HG03457 (cell line): Measurements from ENCODE around the gene TRIM14.

Experiments
- ATAC-seq: cut with Tn5 transposase; IDR thresholded peaks from one replicate; pipeline ENCODE4 v1.9.1; 2021; ENCODE audit warnings: moderate number of reproducible peaks; ENCODE audit not compliant: unreplicated experiment

The TRIM14 gene

DNA sequence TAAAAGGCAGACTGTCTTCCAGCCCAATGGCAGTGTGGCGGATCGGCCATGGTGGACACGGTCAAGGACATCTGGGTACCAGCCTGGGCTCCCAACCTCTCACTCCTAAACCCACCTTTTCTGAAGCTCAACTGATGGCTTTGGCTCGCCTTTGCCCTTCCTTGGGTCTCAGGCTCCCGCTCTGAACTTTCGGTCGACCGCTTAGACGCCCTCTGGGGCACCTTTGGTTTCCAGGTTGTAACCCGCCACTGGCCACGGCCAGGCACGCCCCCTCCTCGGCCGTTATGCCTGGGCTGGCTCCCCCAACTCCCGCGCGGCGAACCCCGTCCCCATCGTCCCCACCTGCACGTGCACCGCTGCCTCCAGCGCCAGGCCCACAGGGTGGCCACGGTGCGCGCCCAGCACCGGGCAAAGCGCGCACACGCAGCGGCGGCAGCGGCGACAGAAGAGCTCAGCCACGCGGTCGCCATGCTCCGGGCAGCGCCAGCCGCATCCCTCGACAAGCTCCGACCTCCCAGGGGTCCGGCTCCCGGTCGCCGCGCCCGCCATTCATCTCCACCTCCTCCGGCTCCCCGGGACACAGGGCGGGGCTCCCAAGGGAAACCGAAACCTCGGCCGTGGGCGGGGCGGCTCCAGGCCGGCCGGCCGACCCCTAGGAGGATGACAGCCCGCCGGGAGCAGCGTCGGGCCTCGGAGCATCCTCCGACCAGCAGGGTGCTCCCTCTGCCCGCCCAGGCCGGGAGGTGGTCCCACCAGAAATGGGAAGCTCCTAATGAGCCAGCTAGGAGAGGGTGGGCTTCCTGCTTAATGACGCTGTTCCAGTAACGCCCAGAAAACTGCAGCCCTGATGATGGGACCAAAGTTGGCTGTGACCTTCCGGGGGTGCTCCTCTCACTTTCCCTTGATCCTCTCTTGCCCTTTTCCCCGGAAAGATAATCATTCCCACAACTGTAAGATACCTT lies at the start of gene TRIM14:
TSS of gene TRIM14 (minus strand) at position 583 of the 962 bp plus-strand sequence. CDS start at position 549, 34 bp downstream.
- ATAC-seq, result no peak

DNA sequence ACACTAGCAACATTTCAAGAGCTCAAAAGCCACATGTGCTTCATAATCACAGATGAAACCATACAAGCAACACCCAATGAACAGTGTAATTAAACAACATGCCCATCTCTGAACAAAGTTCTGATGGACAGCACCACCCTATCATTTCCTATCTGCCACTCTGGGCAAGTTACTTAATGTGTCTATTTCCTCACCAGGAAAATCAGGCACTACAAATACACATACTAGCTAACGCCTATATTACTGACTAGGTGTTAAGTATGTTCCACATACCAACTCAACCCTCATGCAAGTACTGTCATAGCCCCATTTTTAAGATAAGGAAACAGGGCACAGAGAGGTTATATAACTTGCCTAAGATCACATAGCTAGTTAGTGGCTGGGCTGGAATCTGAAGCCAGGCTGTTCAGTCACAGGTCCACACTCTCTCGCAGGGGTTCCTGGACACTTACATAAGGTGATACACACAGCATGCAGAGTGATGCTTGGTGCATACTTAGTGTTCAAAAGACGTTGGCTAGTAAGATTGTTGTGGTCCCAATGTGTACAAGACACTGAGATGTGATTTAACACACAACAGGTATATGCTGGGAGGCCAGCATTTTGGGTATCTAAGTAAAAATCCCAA lies 49.2 kb upstream of the TRIM14 start:
- ATAC-seq, result no peak

GRCh38 chr9:98164912-98165311 lies 45.9 kb upstream of the TRIM14 start:
- ATAC-seq, result no peak

DNA sequence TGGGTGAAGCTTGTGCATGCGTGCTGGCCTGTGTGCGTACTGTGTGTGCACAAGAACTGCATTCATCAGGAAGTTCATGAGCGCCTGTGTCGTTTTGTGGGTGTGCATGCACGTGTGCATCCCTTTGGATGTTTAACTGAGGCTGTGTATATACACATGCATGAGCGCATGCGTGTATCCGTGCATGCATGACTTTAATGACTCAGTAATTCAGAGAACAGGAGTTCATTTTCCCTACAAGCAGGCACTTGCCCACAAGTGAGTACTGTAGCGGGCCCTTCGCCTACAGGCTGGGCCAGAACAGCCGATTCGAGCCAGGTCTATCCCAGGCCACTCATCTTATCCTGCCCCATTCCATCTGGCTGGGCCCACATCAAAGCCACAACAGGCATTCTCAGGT lies 43.6 kb upstream of the TRIM14 start:
- no peak for ATAC-seq

- ATAC-seq, result no peak
Measured at GRCh38 chr9:98161851-98162250, 42.8 kb upstream of the TRIM14 start.

DNA sequence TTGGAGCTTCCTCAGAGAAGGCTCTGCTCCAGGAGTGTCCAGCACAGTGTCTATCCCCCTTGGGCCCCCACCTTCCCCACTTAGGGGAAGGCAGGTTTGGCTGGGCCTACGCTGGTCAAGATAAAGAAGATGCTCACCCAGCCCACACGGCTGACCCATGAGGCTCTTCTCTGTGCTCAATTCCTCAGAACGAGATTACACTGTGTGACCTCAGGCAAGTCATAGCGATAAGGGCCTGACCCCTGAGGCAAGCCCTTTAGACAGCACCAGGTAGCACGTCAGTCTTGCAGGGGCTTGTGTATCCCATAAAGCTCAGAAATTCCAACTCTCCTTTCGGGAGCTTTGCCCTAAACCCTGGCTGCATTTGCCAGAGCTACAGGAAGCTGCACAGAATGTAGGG lies 40.8 kb upstream of the TRIM14 start:
- no peak for ATAC-seq

GRCh38 chr9:98159301-98159700 lies 40.3 kb upstream of the TRIM14 start:
- no peak for ATAC-seq

DNA sequence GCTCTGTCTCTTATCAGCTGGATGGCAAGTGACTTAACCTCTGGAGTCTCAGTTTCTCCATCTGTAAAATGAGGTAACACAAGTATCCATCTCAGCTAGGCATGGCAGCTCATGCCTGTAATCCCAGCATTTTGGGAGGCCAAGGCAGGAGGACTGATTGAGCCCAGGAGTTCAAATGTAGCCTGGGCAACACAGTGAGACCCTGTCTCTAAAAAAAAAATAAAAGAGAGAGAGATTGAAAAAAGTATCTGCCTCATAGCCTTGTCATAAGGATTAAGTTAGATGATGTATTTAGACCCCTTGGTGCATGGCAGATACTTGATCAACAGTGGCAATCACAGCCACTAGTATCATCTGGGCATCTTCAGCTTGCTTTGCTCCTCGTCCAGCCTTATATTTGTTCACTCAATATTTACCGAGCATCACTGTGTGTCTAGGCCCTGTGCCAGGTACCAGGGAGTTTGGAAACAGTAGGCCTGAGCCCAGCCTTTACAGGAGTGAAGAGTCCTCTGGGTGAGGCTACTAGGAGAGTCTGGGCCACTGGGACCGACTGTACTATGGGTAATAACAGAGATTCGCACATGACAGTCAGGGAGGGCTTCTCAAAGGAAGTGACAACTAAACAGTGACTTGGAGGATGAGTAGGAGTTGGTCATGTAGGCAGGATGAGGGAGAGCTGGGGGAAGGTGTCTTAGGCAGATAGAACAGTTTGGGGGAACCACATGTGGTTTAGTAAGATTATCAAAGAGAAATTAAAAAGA lies 39.2 kb upstream of the TRIM14 start:
- no peak for ATAC-seq

DNA sequence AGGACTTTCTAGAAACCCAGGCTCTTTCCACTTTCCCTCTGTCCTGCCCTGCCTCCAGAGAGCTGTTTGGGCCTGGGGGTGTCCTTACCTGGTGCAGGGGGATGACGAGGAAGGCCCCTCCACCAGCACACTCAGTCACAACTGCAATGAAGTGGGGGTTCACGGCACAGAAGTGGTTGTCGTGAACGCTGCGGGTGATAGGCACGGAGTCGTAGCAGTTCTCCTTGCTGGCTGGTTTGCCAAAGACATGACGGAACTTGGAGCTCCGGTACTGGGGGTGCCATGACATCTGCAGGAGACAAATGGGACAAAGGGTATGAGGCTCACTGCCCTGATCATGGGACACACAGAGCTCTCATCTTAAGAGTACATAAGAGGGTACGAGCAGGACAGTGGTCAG lies 38.4 kb upstream of the TRIM14 start:
- no peak for ATAC-seq

- ATAC-seq, result no peak
Measured at GRCh38 chr9:98154678-98155077, 35.7 kb upstream of the TRIM14 start.

DNA sequence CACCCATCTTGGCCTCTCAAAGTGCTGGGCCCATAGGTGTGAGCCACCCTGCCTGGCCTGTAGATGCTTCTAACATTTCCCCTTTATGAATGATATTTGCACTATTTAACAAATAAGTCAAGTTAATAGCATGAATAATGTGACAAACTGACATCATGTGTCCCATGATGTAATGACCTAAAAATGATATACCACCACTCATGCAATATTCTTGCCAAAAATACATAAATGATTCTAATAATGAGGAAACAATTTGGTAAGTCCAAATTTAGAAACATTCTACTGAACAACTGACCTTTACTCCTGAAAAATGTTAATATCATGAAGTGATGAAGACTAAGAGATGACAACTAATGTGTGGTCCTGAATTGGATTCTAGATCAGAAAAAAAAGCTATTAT lies 33.5 kb upstream of the TRIM14 start:
- no peak for ATAC-seq

DNA sequence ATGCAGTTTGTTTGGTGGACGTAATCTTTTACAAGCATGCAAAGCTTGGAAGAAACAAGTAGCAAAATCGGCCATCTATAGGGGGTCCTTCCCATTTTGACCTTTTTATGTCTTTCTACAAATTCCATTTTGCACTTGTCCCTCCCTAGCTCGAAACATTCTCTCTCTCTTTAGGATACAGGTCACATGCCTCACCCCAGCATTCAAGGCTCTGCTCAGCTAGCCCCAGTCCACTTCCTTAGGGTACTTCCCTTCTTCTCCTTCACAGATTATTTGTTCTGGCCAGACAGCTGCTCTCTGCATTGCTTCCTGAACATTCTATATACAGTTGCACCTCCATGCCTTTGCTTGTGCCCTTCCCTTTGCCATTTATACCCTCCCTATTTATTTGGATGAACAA lies 31.7 kb upstream of the TRIM14 start:
- ATAC-seq, result no peak

- ATAC-seq, result no peak
Measured at GRCh38 chr9:98150164-98150563, 31.1 kb upstream of the TRIM14 start.

DNA sequence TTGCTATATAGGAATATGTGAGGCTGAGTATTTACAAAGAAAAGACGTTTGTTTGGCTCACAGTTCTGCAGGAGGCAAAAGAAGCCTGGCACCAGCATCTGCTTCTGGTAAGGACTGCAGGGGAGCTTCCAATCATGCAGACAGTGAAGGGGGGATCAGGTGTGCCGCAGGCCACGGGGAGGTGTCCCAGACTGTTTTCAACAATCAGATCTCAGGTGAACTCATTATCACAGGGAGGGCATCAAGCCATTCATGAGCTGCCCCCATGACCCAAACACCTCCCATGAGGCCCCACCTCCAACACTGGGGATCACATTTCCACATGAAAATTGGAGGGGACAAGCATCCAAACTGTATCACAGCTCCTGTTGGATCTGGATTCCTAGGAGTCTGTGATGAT lies 30.4 kb upstream of the TRIM14 start:
- ATAC-seq, result no peak

- no peak for ATAC-seq
Measured at GRCh38 chr9:98148486-98148885, 29.5 kb upstream of the TRIM14 start.

DNA sequence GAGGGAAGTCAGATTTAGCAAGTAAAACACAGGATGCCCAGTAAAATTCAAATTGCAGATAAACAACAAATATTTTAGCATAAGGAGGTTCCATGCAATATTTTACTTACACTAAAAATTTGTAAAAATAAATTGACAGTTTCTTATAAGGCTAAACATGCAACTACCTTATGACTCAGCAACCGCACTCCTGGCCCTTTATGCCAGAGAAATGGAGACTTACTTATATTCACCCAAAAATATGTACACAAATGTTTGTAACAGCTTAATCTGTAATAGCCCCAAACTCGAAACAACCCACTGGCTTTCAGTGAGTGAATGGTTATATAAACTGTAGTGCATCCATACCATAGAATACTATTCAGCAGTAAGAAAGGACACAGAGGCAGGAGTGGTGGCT lies 28.6 kb upstream of the TRIM14 start:
- no peak for ATAC-seq

DNA sequence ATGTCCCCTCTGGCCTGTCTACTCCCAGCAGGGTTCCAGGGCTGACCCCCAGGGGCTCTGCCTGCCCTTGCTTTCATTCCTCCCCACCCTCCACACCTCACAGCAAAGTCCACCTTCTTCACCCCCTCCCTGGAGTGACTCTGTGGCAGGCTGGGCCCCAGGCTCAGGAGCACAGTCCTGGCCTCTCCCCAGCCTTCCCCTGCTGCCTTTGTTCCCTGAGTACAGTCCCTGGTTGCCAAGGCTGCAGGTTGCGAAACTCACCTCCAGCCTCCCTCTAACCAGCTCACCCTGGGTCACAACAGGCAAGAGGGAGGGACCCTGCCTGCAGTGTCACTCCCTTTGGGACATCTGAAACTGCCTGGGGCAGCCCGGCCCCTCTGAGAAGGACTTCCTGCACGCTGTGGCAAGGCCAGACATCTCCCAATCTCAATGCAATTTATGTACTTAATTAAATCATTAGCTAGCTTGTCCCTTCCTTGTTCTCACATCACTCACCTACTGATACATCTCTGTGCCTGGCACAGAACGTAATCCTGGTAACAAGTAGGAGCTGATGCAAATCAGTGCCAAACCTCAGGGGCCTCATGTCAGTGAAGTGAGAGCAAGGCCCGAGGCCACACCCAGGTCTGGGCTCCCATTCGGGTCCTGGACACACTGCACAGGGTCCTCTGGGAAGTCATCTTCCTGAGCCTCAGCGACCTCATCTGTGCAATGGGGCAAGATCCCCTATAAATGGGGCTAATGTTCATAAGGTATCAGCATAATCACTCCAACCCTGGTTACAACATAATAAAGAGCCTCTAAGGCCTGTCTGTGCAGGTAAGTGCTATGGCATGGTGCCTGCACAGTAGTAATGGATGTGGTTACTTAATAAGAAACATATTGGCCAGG lies 27.3 kb upstream of the TRIM14 start:
- ATAC-seq, result no peak

GRCh38 chr9:98144631-98145030 lies 25.6 kb upstream of the TRIM14 start:
- no peak for ATAC-seq

DNA sequence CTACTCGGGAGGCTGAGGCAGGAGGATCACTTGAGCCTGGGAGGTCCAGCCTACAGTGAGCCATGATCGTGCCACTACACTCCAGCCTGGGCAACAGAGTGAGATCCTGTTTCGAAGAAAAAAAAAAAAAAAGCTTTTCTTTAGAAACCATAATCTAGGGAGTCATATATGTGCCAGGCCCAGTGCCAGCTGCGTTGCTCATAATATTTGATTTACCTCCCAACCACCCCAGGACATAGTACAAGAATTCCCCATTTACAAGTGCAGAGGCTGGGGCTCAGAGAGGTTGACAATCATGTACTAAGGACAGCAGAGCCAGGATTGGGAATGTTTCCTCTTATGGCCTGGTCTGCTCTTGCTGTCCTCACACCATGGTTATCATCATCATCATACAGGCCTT lies 25.1 kb upstream of the TRIM14 start:
- no peak for ATAC-seq

DNA sequence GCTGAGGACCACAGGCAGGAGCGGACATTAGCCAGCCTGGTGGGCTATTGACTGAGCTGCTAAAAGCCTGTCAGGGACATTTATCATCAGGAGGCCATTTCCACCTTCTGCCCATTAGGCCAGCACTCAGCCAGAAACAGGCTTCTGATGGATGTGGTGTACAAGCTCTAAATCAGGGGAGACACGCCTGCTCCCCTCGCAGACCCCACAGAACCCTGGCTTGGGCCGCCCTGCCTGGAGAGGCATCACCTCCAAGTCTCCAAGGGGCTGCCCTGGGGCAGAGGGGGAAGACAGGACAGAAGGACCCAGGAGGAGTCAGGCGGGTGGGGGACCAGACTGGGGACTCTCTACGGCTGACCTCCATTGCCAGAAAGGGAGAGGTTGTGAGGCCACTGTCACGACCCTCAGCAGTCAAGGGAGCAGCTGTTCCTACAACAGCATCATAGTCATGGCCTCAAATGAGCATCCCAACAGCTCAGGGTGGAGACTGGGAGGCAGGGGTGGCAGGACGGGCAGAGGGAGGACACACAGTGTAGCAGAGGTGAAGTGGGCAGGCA lies 24.0 kb upstream of the TRIM14 start:
- ATAC-seq, result no peak
